BLaER1 treated with 17β-estradiol and CSF1 and Interleukin-3, amounts not matched to agents 10 nM and 100 nM (cell line): ENCODE measurements around the gene TNRC6C.
A peak's percentile ranks its signal among the peaks of the same experiment; 100 is the strongest.
"Not testable (repeated sequence)": the region's sequence is repeated elsewhere in the genome, so short reads cannot be mapped to it uniquely, and the experiment has no call there.

Experiments used
- H3K27ac ChIP-seq, 11 experiments: shearing (Covaris generic); formaldehyde crosslinking; 2 replicates each; pipeline ENCODE4 v1.8.1; 2022
- H3K27me3 ChIP-seq, 11 experiments: shearing (Covaris generic); formaldehyde crosslinking; 2 replicates each; pipeline ENCODE4 v1.8.1; 2022
- H3K36me3 ChIP-seq, 11 experiments: shearing (Covaris generic); formaldehyde crosslinking; 2 replicates each; pipeline ENCODE4 v1.8.1; 2022
- H3K4me1 ChIP-seq, 10 experiments: shearing (Covaris generic); formaldehyde crosslinking; 2 replicates each; pipeline ENCODE4 v1.8.1; 2022
- H3K4me2 ChIP-seq, 11 experiments: shearing (Covaris generic); formaldehyde crosslinking; 2 replicates each; pipeline ENCODE4 v1.8.1; 2022
- H3K4me3 ChIP-seq, 10 experiments: shearing (Covaris generic); formaldehyde crosslinking; 2 replicates each; pipeline ENCODE4 v1.8.1; 2022
- H3K9ac ChIP-seq, 11 experiments: shearing (Covaris generic); formaldehyde crosslinking; 2 replicates each; pipeline ENCODE4 v1.8.1; 2022
- H3K9me3 ChIP-seq, 11 experiments: shearing (Covaris generic); formaldehyde crosslinking; replicated peaks in 1 of 11; 2 replicates each; pipeline ENCODE4 v1.8.1; 2022
- H4K20me1 ChIP-seq, 11 experiments: shearing (Covaris generic); formaldehyde crosslinking; 2 replicates each; pipeline ENCODE4 v1.8.1; 2022
- Cebpa-rat ChIP-seq, 11 experiments: shearing (Covaris generic); IDR thresholded peaks; 2 replicates each; pipeline ENCODE4 v1.8.1; 2022

TNRC6C gene

DNA sequence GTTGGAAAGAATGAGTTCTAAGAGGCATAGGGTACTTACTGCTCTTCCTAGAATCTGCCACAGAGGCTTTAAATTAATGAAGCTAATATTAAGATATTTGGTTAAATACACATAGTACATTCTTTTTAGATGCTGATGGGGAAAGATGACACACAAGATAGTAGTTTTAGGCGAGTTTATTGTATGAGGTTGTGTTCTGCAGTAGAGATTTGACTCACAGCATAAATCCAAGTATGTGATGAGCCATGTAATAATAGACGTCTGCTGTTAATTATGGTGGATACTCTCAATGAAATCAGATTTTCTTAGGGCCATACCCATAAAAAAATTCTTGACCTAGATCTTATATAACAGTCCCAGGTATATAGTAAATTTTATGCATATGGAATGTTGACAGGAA is 8.0 kb downstream of the TNRC6C start:
- H3K9me3 ChIP-seq: no peaks in the 10 kb centered on the region
- peaks cover 0 to 39% (median 25%) of the 10 kb centered on the region in 10 experiments; a peak in 15 of 20 replicates for H3K4me1 ChIP-seq
- 0 out of 22 replicates have a peak overlapping the region, but pooled peaks of 1 of the 11 experiments have one; percentile 2 for H3K4me2 ChIP-seq
- no peak overlapping the region for H3K27ac ChIP-seq
- H4K20me1 ChIP-seq: peaks cover 11 to 97% (median 75%) of the 10 kb centered on the region in 11 experiments; a peak in 19 of 22 replicates
- H3K27me3 ChIP-seq: peaks cover 8 to 21% (median 13%) of the 10 kb centered on the region in 11 experiments; a peak in 19 of 22 replicates
- H3K4me3 ChIP-seq: no peak overlapping the region
- no peak overlapping the region for H3K9ac ChIP-seq
- no peak for TF ChIP-seq Cebpa-rat (IDR thresholded peaks at IDR 0.05)
- no peaks in the 10 kb centered on the region; a peak in 1 of 22 replicates for H3K36me3 ChIP-seq

DNA sequence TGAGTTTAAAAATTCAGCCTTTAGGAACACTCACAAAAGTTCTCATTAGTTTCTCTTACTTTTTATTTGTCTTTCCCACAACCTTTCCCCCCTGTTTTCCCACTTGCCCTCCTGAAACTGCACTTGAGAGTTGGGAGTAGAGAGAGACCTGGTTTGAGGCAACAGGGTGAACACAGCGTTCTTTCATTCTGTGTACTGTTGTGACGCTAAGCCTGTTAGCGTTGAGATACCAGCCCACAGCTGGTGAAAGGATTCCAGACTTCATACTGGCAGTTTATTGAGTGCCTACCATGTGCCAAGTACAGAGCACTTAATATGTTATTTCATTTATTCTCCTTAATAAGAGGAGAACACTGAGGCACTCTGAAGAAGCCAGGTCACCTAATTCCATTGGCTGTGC is 10.3 kb downstream of the TNRC6C start:
- H3K27me3 ChIP-seq: peaks cover 0 to 9% (median 0%) of the 10 kb centered on the region in 11 experiments; a peak in 1 of 22 replicates
- peaks cover 0 to 94% (median 52%) of the 10 kb centered on the region in 11 experiments; a peak in 17 of 22 replicates for H4K20me1 ChIP-seq
- no peak overlapping the region for H3K4me2 ChIP-seq
- no peaks in the 10 kb centered on the region; a peak in 1 of 22 replicates for H3K36me3 ChIP-seq
- no peaks in the 10 kb centered on the region for H3K9me3 ChIP-seq
- TF ChIP-seq Cebpa-rat (IDR thresholded peaks at IDR 0.05): no peak
- no peak overlapping the region for H3K27ac ChIP-seq
- no peak overlapping the region for H3K4me3 ChIP-seq
- H3K9ac ChIP-seq: no peak overlapping the region
- H3K4me1 ChIP-seq: peaks cover 0 to 24% (median 14%) of the 10 kb centered on the region in 10 experiments; a peak in 15 of 20 replicates

DNA sequence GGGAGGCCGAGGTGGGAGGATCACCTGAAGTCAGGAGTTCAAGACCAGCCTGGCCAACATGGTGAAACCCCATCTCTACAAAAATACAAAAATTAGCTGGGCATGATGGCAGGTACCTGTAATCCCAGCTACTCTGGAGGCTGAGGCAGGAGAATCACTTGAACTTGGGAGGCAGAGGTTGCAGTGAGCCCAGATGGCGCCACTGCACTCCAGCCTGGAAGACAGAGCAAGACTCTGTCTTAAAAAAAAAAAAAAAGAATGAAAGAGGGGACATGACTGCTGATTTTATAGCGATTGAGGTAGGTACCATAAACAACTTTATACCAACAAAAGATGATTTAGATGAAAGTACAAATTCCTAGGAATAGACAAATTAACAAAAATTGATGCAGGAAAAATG is 13.8 kb downstream of the TNRC6C start:
- not testable (repeated sequence) for H3K4me3 ChIP-seq, H3K27ac ChIP-seq, H3K9ac ChIP-seq, H3K4me1 ChIP-seq, H3K27me3 ChIP-seq, H3K4me2 ChIP-seq, H3K9me3 ChIP-seq, H3K36me3 ChIP-seq
- peaks cover 0 to 88% (median 27%) of the 10 kb centered on the region in 11 experiments; a peak in 14 of 22 replicates for H4K20me1 ChIP-seq

GRCh38 chr17:77973953-77974352 is 15.4 kb downstream of the TNRC6C start:
- Histone ChIP-seq H4K20me1 (peaks cover 0 to 82% (median 14%) of the 10 kb centered on the region in 11 experiments; a peak in 13 of 22 replicates), H3K27me3 (no peaks in the 10 kb centered on the region), H3K4me1 (no peaks in the 10 kb centered on the region), H3K36me3 (no peaks in the 10 kb centered on the region; a peak in 1 of 22 replicates), H3K4me3 (no peak overlapping the region), H3K9ac (no peak overlapping the region), H3K4me2 (no peak overlapping the region), H3K9me3 (no peaks in the 10 kb centered on the region), H3K27ac (no peak overlapping the region)
- TF ChIP-seq Cebpa-rat (IDR thresholded peaks at IDR 0.05): no peak

GRCh38 chr17:77974396-77974795 is 15.9 kb downstream of the TNRC6C start:
- H3K9ac ChIP-seq: no peak overlapping the region
- no peaks in the 10 kb centered on the region; a peak in 1 of 22 replicates for H3K36me3 ChIP-seq
- no peak overlapping the region for H3K4me3 ChIP-seq
- no peak overlapping the region for H3K4me2 ChIP-seq
- H3K4me1 ChIP-seq: no peaks in the 10 kb centered on the region
- H4K20me1 ChIP-seq: peaks cover 0 to 78% (median 10%) of the 10 kb centered on the region in 11 experiments; a peak in 12 of 22 replicates
- H3K27ac ChIP-seq: no peak overlapping the region
- H3K27me3 ChIP-seq: no peaks in the 10 kb centered on the region
- no peak for TF ChIP-seq Cebpa-rat (IDR thresholded peaks at IDR 0.05)
- no peaks in the 10 kb centered on the region for H3K9me3 ChIP-seq

- H3K9ac ChIP-seq, H3K4me3 ChIP-seq, H3K27ac ChIP-seq, H3K4me1 ChIP-seq, H3K27me3 ChIP-seq, H3K4me2 ChIP-seq: not testable (repeated sequence)
- Histone ChIP-seq H3K36me3 (peaks cover 0 to 22% (median 11%) of the 10 kb centered on the region in 11 experiments; a peak in 11 of 22 replicates), H3K9me3 (peaks cover 0 to 16% (median 5%) of the 10 kb centered on the region in 11 experiments; a peak in 7 of 22 replicates), H4K20me1 (peaks cover 0 to 11% (median 0%) of the 10 kb centered on the region in 11 experiments; a peak in 1 of 22 replicates)
Measured at GRCh38 chr17:77982430-77982829, 23.9 kb downstream of the TNRC6C start.

DNA sequence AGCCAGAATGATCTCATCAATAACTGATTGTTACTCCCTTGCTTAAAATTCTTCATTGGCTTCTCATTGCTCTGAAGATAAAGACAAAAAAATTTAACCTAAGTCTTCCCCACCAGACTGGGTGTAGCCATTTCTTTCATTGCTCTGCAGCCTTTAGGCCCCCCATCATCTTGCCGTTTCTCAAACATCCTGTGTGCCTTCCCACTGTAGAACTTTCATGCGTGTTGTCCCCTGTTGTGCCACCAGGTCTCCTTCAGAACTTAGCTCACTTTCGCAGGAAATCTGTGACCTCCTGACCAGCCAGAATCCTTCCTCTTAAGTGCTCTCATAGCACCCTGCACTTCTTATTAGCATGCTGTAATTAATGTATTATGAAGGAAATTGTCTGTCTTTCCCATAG is 31.8 kb downstream of the TNRC6C start:
- Histone ChIP-seq H3K27me3 (peaks cover 0 to 4% (median 0%) of the 10 kb centered on the region in 11 experiments; a peak in 1 of 22 replicates), H3K9ac (no peak overlapping the region), H3K4me3 (no peak overlapping the region), H3K27ac (no peak overlapping the region), H3K36me3 (0 out of 22 replicates have a peak, but pooled peaks cover 0 to 3% (median 0%) of the 10 kb centered on the region in 11 experiments), H4K20me1 (peaks cover 0 to 18% (median 10%) of the 10 kb centered on the region in 11 experiments; a peak in 8 of 22 replicates), H3K9me3 (0 out of 22 replicates have a peak, but pooled peaks cover 0 to 4% (median 0%) of the 10 kb centered on the region in 11 experiments), H3K4me1 (peaks cover 0 to 10% (median 8%) of the 10 kb centered on the region in 10 experiments; a peak in 16 of 20 replicates), H3K4me2 (no peak overlapping the region; a peak in 1 of 22 replicates)
- TF ChIP-seq Cebpa-rat (IDR thresholded peaks at IDR 0.05): no peak

DNA sequence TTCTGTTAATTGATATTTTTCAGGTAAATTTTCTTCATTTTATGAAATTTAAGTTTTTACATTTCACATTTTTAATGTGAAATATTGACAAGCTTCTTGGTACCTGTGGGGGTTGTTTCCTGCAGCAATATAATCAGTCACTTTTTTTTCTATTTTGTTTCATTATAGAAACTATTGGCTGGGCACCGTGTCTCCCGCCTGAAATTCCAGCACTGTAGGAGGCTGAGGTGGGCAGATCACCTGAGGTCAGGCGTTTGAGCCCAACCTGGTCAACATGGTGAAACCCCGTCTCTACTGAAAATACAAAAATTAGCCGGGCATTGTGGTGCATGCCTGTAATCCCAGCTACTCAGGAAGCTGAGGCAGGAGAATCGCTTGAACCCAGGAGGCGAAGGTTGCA is 35.2 kb downstream of the TNRC6C start:
- not testable (repeated sequence) for H3K9me3 ChIP-seq, H3K4me3 ChIP-seq, H3K4me2 ChIP-seq, H3K9ac ChIP-seq, H3K36me3 ChIP-seq, H3K27ac ChIP-seq, H3K27me3 ChIP-seq, H3K4me1 ChIP-seq
- peaks cover 0 to 35% (median 12%) of the 10 kb centered on the region in 11 experiments; a peak in 9 of 22 replicates for H4K20me1 ChIP-seq

GRCh38 chr17:77995146-77995852 is 36.8 kb downstream of the TNRC6C start:
- Histone ChIP-seq H3K27me3 (peaks cover 0 to 4% (median 0%) of the 10 kb centered on the region in 11 experiments; a peak in 1 of 22 replicates), H4K20me1 (peaks cover 0 to 42% (median 8%) of the 10 kb centered on the region in 11 experiments; a peak in 11 of 22 replicates), H3K9ac (no peak overlapping the region), H3K4me3 (no peak overlapping the region), H3K4me2 (no peak overlapping the region), H3K4me1 (peaks cover 0 to 10% (median 8%) of the 10 kb centered on the region in 10 experiments; a peak in 16 of 20 replicates), H3K27ac (no peak overlapping the region), H3K36me3 (0 out of 22 replicates have a peak, but pooled peaks cover 0 to 10% (median 0%) of the 10 kb centered on the region in 11 experiments), H3K9me3 (0 out of 22 replicates have a peak, but pooled peaks cover 0 to 4% (median 0%) of the 10 kb centered on the region in 11 experiments)
- no peak for TF ChIP-seq Cebpa-rat (IDR thresholded peaks at IDR 0.05)
